ENCODE results near the gene ATXN7L1. TPM values are rescaled to one million over a fixed set of nuclear protein-coding genes. Genes with fewer than 3 reads are reported as not detected.

Gene ATXN7L1
- total RNA-seq, 1 donor from 2014 or later, result 12.6 TPM

GRCh38 chr7:105820363-105821066 lies 55.9 kb downstream of the ATXN7L1 start:
- Mint-ChIP-seq H3K27ac (ENCODE audit: unreplicated experiment) (no peak overlapping the region), H3K4me1 (ENCODE audit: unreplicated experiment) (peaks cover 19% of the 10 kb centered on the region), H3K36me3 (ENCODE audit: unreplicated experiment) (peaks cover 25% of the 10 kb centered on the region), H3K27me3 (ENCODE audit: unreplicated experiment) (no peaks in the 10 kb centered on the region), H3K9me3 (ENCODE audit: unreplicated experiment) (peaks cover 10% of the 10 kb centered on the region), H3K4me3 (ENCODE audit: unreplicated experiment) (no peak overlapping the region)
- DNase-seq (ENCODE audit: extremely low spot score, unreplicated experiment), result no peak
- no peak for TF ChIP-seq CTCF (IDR thresholded peaks at IDR 0.05)

GRCh38 chr7:105819559-105819958 lies 56.8 kb downstream of the ATXN7L1 start:
- no peak for TF ChIP-seq CTCF (IDR thresholded peaks at IDR 0.05)
- peaks cover 5% of the 10 kb centered on the region for H3K9me3 Mint-ChIP-seq (ENCODE audit: unreplicated experiment)
- no peak overlapping the region for H3K27ac Mint-ChIP-seq (ENCODE audit: unreplicated experiment)
- no peak for DNase-seq (ENCODE audit: extremely low spot score, unreplicated experiment)
- H3K4me3 Mint-ChIP-seq (ENCODE audit: unreplicated experiment), result no peak overlapping the region
- peaks cover 20% of the 10 kb centered on the region for H3K36me3 Mint-ChIP-seq (ENCODE audit: unreplicated experiment)
- H3K4me1 Mint-ChIP-seq (ENCODE audit: unreplicated experiment), result peaks cover 29% of the 10 kb centered on the region
- no peaks in the 10 kb centered on the region for H3K27me3 Mint-ChIP-seq (ENCODE audit: unreplicated experiment)

GRCh38 chr7:105816954-105817615 lies 59.3 kb downstream of the ATXN7L1 start:
- Mint-ChIP-seq H3K4me3 (ENCODE audit: unreplicated experiment) (no peak overlapping the region), H3K36me3 (ENCODE audit: unreplicated experiment) (peaks cover 10% of the 10 kb centered on the region), H3K27me3 (ENCODE audit: unreplicated experiment) (no peaks in the 10 kb centered on the region), H3K27ac (ENCODE audit: unreplicated experiment) (no peak overlapping the region), H3K9me3 (ENCODE audit: unreplicated experiment) (no peaks in the 10 kb centered on the region), H3K4me1 (ENCODE audit: unreplicated experiment) (peaks cover 27% of the 10 kb centered on the region)
- no peak for DNase-seq (ENCODE audit: extremely low spot score, unreplicated experiment)
- TF ChIP-seq CTCF (IDR thresholded peaks at IDR 0.05), result no peak

GRCh38 chr7:105816266-105816843 lies 60.0 kb downstream of the ATXN7L1 start:
- no peak for TF ChIP-seq CTCF (IDR thresholded peaks at IDR 0.05)
- Mint-ChIP-seq H3K9me3 (ENCODE audit: unreplicated experiment) (no peaks in the 10 kb centered on the region), H3K27me3 (ENCODE audit: unreplicated experiment) (no peaks in the 10 kb centered on the region), H3K27ac (ENCODE audit: unreplicated experiment) (no peak overlapping the region), H3K4me1 (ENCODE audit: unreplicated experiment) (peaks cover 27% of the 10 kb centered on the region), H3K4me3 (ENCODE audit: unreplicated experiment) (no peak overlapping the region), H3K36me3 (ENCODE audit: unreplicated experiment) (peaks cover 10% of the 10 kb centered on the region)
- DNase-seq (ENCODE audit: extremely low spot score, unreplicated experiment), result no peak

GRCh38 chr7:105815576-105815975 lies 60.8 kb downstream of the ATXN7L1 start:
- Mint-ChIP-seq H3K27ac (ENCODE audit: unreplicated experiment) (no peak overlapping the region), H3K27me3 (ENCODE audit: unreplicated experiment) (no peaks in the 10 kb centered on the region), H3K9me3 (ENCODE audit: unreplicated experiment) (no peaks in the 10 kb centered on the region), H3K4me3 (ENCODE audit: unreplicated experiment) (no peak overlapping the region), H3K4me1 (ENCODE audit: unreplicated experiment) (peaks cover 27% of the 10 kb centered on the region), H3K36me3 (ENCODE audit: unreplicated experiment) (peaks cover 10% of the 10 kb centered on the region)
- DNase-seq (ENCODE audit: extremely low spot score, unreplicated experiment), result no peak
- no peak for TF ChIP-seq CTCF (IDR thresholded peaks at IDR 0.05)
